HepG2 (cell line): ENCODE results near the gene FDPS. TPM values are rescaled to one million over a fixed set of nuclear protein-coding genes. Genes with fewer than 3 reads are reported as not detected.

ENCODE experiments used
- ATAC-seq: fragments of 200-7000 bp; cut with Tn5 transposase; 3 replicates; pipeline ENCODE4 v1.9.1; 2020; ENCODE audit warnings: mild to moderate bottlenecking, moderate library complexity
- BruUV-seq: library from RNA; stranded (reverse); fragments of 400-500 nt; replicated peaks from 2 replicates; lab custom pipeline; 2021; lab: Mats Ljungman, UMichigan
- CTCF ChIA-PET: fragments of 300-600 bp; formaldehyde crosslinking; extraction: SDS; loops from one replicate; lab custom pipeline; 2021; ENCODE audit warnings: low total read pairs, inconsistent platforms, low intra/inter-chr PET ratio; lab: Yijun Ruan, JAX
- POLR2A ChIA-PET: fragments of 350-600 bp; sonication (Branson Sonifier 250); formaldehyde crosslinking; loops from one replicate; lab custom pipeline; 2020; ENCODE audit warnings: antibody characterized with exemption, inconsistent platforms; lab: Yijun Ruan, JAX
- DNase-seq: peaks from one replicate; pipeline ENCODE4 v3.0.0-alpha.2; 2015; ENCODE audit warnings: low spot score
- FAIRE-seq: peaks from 3 replicates; lab custom pipeline; 2011; peaks lifted over from hg19 to GRCh38; lab: Jason Lieb, UNC
- H2AFZ ChIP-seq: one replicate; pipeline ENCODE4 v1.6.1; 2011; ENCODE audit warnings: low read length, inconsistent platforms
- H3K27ac ChIP-seq: fragments of 300-600 bp; 3 replicates; pipeline ENCODE4 v1.8.0; 2011; ENCODE audit warnings: mixed run types, mild to moderate bottlenecking, mixed read lengths, low read length, inconsistent platforms; ENCODE audit not compliant: insufficient read depth; ENCODE audit errors: extremely low read length
- H3K27me3 ChIP-seq, 2 experiments: fragments of 200-600 bp in 1 of 2; 2 replicates in 1 of 2; 3 replicates in 1 of 2; pipeline versions ENCODE4 v1.6.0 to v1.8.0; 2011; ENCODE audit warnings: low read length in 2 of 2, mild to moderate bottlenecking in 2 of 2, moderate library complexity in 2 of 2, inconsistent platforms in 1 of 2; ENCODE audit not compliant: insufficient read depth in 2 of 2, control insufficient read depth in 1 of 2
- H3K36me3 ChIP-seq, 2 experiments: fragments of 200-600 bp in 1 of 2; replicated peaks in 1 of 2; 2 replicates in 1 of 2; 3 replicates in 1 of 2; pipeline versions ENCODE4 v1.5.1 to v1.8.0; 2011; ENCODE audit warnings: low read length in 2 of 2, inconsistent platforms in 1 of 2; ENCODE audit not compliant: insufficient read depth in 2 of 2, control insufficient read depth in 1 of 2
- H3K4me1 ChIP-seq: 2 replicates; pipeline ENCODE4 v1.5.1; 2012; ENCODE audit warnings: low read length, inconsistent platforms; ENCODE audit not compliant: insufficient read depth
- H3K4me2 ChIP-seq: 2 replicates; pipeline ENCODE4 v1.6.0; 2011; ENCODE audit warnings: low read depth, low read length, inconsistent platforms
- H3K4me3 ChIP-seq, 3 experiments: fragments of 200-600 bp in 1 of 3; sonication (generic), shearing (Covaris generic) in 1 of 3; replicated peaks in 1 of 3; 2 replicates each; pipeline ENCODE4 v1.5.1; 2011 to 2016; ENCODE audit warnings: low read length in 3 of 3, inconsistent platforms in 2 of 3, low read depth in 2 of 3, mild to moderate bottlenecking in 2 of 3, control low read depth in 1 of 3, mixed read lengths in 1 of 3; ENCODE audit not compliant: insufficient read depth in 1 of 3
- H3K79me2 ChIP-seq: one replicate; pipeline ENCODE4 v1.6.1; 2011; ENCODE audit warnings: low read length, inconsistent platforms; ENCODE audit not compliant: insufficient read depth
- H3K9ac ChIP-seq: 2 replicates; pipeline ENCODE4 v1.6.0; 2011; ENCODE audit warnings: mild to moderate bottlenecking, low read depth, low read length, inconsistent platforms; ENCODE audit not compliant: insufficient read depth
- H3K9me3 ChIP-seq: 2 replicates; pipeline ENCODE4 v1.5.1; 2012; ENCODE audit warnings: mild to moderate bottlenecking, low read length
- H4K20me1 ChIP-seq: 2 replicates; pipeline ENCODE4 v1.6.0; 2011; ENCODE audit warnings: inconsistent platforms, mild to moderate bottlenecking, low read length, moderate library complexity; ENCODE audit not compliant: insufficient read depth
- CEBPG ChIP-seq: IDR thresholded peaks from 2 replicates; pipeline ENCODE4 v1.6.1; 2016
- CHD2 ChIP-seq: IDR thresholded peaks from 2 replicates; pipeline ENCODE4 v1.6.1; 2011; ENCODE audit warnings: low read depth, low read length, improper control_type of control experiment
- CTCF ChIP-seq: sonication (generic); formaldehyde crosslinking; IDR thresholded peaks from 2 replicates; pipeline ENCODE4 v1.5.0; 2020; ENCODE audit warnings: mild to moderate bottlenecking, missing genetic modification reagents, moderate library complexity
- DDIT3 ChIP-seq: sonication (generic); formaldehyde crosslinking; IDR thresholded peaks from 2 replicates; pipeline ENCODE4 v1.4.0; 2020; ENCODE audit warnings: mild to moderate bottlenecking, missing genetic modification reagents
- DMAP1 ChIP-seq: IDR thresholded peaks from 2 replicates; pipeline ENCODE4 v1.6.1; 2016
- JARID2 ChIP-seq: sonication (generic); formaldehyde crosslinking; IDR thresholded peaks from 2 replicates; pipeline ENCODE4 v1.8.1; 2023; ENCODE audit warnings: missing genetic modification reagents, inconsistent platforms; ENCODE audit not compliant: insufficient replicate concordance
- MATR3 ChIP-seq: sonication (generic); formaldehyde crosslinking; IDR thresholded peaks from 2 replicates; pipeline ENCODE4 v1.4.0; 2020; ENCODE audit warnings: missing genetic modification reagents
- PAWR ChIP-seq: sonication (generic); formaldehyde crosslinking; IDR thresholded peaks from 2 replicates; pipeline ENCODE4 v1.4.0; 2020; ENCODE audit warnings: missing genetic modification reagents, mild to moderate bottlenecking, borderline replicate concordance
- SOX13 ChIP-seq, 3 experiments: fragments of 450-650 bp in 1 of 3; sonication (generic) in 1 of 3; formaldehyde crosslinking in 1 of 3; IDR thresholded peaks in 2 of 3; conservative IDR thresholded peaks in 1 of 3; 2 replicates each; pipeline versions ENCODE4 v1.5.0 to v1.6.1; 2016 to 2020; ENCODE audit warnings: antibody characterized with exemption in 1 of 3, mild to moderate bottlenecking in 1 of 3, missing compliant biosample characterization in 1 of 3, missing genetic modification reagents in 1 of 3, moderate library complexity in 1 of 3
- SRF ChIP-seq: IDR thresholded peaks from 2 replicates; pipeline ENCODE4 v1.6.1; 2011; ENCODE audit warnings: mild to moderate bottlenecking, low read depth, low read length, moderate library complexity
- TBX2 ChIP-seq: sonication (generic); formaldehyde crosslinking; IDR thresholded peaks from 2 replicates; pipeline ENCODE4 v1.5.0; 2020; ENCODE audit warnings: missing genetic modification reagents, mild to moderate bottlenecking, borderline replicate concordance
- ZBTB4 ChIP-seq: sonication (generic); formaldehyde crosslinking; IDR thresholded peaks from 2 replicates; pipeline ENCODE4 v1.4.0; 2020; ENCODE audit warnings: missing genetic modification reagents, mild to moderate bottlenecking, borderline replicate concordance
- ZBTB7B ChIP-seq: sonication (generic); formaldehyde crosslinking; IDR thresholded peaks from 2 replicates; pipeline ENCODE4 v1.4.0; 2020; ENCODE audit warnings: missing genetic modification reagents
- ZFP91 ChIP-seq: sonication (generic); formaldehyde crosslinking; IDR thresholded peaks from 2 replicates; pipeline ENCODE4 v1.9.0; 2022; ENCODE audit warnings: missing genetic modification reagents, mild to moderate bottlenecking, borderline replicate concordance
- ZNF660 ChIP-seq: sonication (generic); formaldehyde crosslinking; IDR thresholded peaks from 2 replicates; pipeline ENCODE4 v1.5.1; 2020; ENCODE audit warnings: mild to moderate bottlenecking, low read depth, missing genetic modification reagents, borderline replicate concordance
- ZNF720 ChIP-seq: sonication (generic); formaldehyde crosslinking; IDR thresholded peaks from 2 replicates; pipeline ENCODE4 v1.4.0; 2020; ENCODE audit warnings: missing genetic modification reagents
- ZNF747 ChIP-seq: sonication (generic); formaldehyde crosslinking; IDR thresholded peaks from 2 replicates; pipeline ENCODE4 v1.8.1; 2023; ENCODE audit warnings: missing genetic modification reagents, mild to moderate bottlenecking, borderline replicate concordance
- WGBS: methylation state at CpG from one replicate; pipeline ENCODE4 v1.1.6; 2017; ENCODE audit warnings: low lambda C conversion rate; 5-methylcytosine and 5-hydroxymethylcytosine counted together
- in situ Hi-C: cut with HindIII; loops from 2 replicates; pipeline ENCODE4 v1.10.0; 2017; ENCODE audit warnings: low pct_unique_long_range_greater_than_20kb; ENCODE audit not compliant: extremely low pct_ligation_motif_present
- intact Hi-C: fragments of 100-400 bp; cut with micrococcal nuclease; formaldehyde crosslinking; loops from one replicate; pipeline ENCODE4 v1.10.0; 2022; ENCODE audit not compliant: unreplicated experiment
- polyA plus RNA-seq, 8 experiments: library from polyadenylated mRNA; depleted of rRNA in 3 of 8; stranded (reverse) in 7 of 8; unstranded in 1 of 8; fragments of >200 nt; fragmentation: Illumina TruSeq in 4 of 8; extraction: Trizol in 4 of 8; gene quantifications; 2 replicates each; pipeline versions ENCODE4 v1.2.1 to v1.2.3, GENCODE V29; 2011 to 2016; ENCODE audit warnings: low read depth in 4 of 8, missing spikeins in 1 of 8, mixed read lengths in 1 of 8; ENCODE audit not compliant: insufficient read depth in 1 of 8
- total RNA-seq, 5 experiments: library from RNA; depleted of rRNA; stranded (reverse); fragments of >200 nt; fragmentation: Illumina TruSeq; extraction: Trizol; gene quantifications; 2 replicates each; pipeline ENCODE4 v1.2.3, GENCODE V29; 2016; ENCODE audit warnings: low read depth in 1 of 5

Gene FDPS
- total and polyA plus RNA-seq, 2 of the 13 experiments (the other 11 are each of a cell fraction or from before 2014, with no cell fraction given): 264 to 519 TPM

- TF ChIP-seq SOX13 (IDR thresholded peaks at IDR 0.05) (no peak), SOX13 (CRISPR knock-in tag; conservative IDR thresholded peaks at IDR 0.05 in 1 of 2, IDR thresholded peaks at IDR 0.05 in 1 of 2) (no peak), ZFP91 (CRISPR knock-in tag) (no peak), JARID2 (no peak), DDIT3 (CRISPR knock-in tag) (no peak), PAWR (no peak)
Measured at GRCh38 chr1:155268630-155269029, 40.0 kb upstream of the FDPS start (continued).

GRCh38 chr1:155269381-155269780 lies 39.3 kb upstream of the FDPS start:
- intact Hi-C loops: no loop called here
- no peak overlapping the region for H3K9ac ChIP-seq
- H3K4me3 ChIP-seq: no peak overlapping the region
- ChIA-PET POLR2A (no interaction called here), CTCF (no interaction called here)
- H4K20me1 ChIP-seq: no peaks in the 10 kb centered on the region
- DNase-seq (no peak), FAIRE-seq (no peak), ATAC-seq (no peak)
- peaks cover 28 to 59% of the 10 kb centered on the region in 2 experiments for H3K36me3 ChIP-seq
- BruUV-seq: no TSS peak
- no peak overlapping the region for H3K27ac ChIP-seq
- H3K4me2 ChIP-seq: no peak overlapping the region
- peaks cover 29% of the 10 kb centered on the region for H3K4me1 ChIP-seq
- H3K79me2 ChIP-seq: peaks cover 28% of the 10 kb centered on the region
- H3K27me3 ChIP-seq: no peaks in the 10 kb centered on the region; a peak in 1 of 5 replicates
- H2AFZ ChIP-seq: no peak overlapping the region
- WGBS: 97% methylated on average over 21 of the region's 21 CpGs
- H3K9me3 ChIP-seq: no peaks in the 10 kb centered on the region
- in situ Hi-C loops: no loop called here
- TF ChIP-seq SRF (no peak), CTCF (no peak), CHD2 (no peak), ZNF660 (CRISPR knock-in tag) (no peak), DMAP1 (CRISPR knock-in tag) (no peak), ZNF747 (no peak), TBX2 (CRISPR knock-in tag) (no peak), ZBTB7B (CRISPR knock-in tag) (no peak), CEBPG (CRISPR knock-in tag) (no peak), ZNF720 (CRISPR knock-in tag) (no peak), MATR3 (no peak), ZBTB4 (no peak)
